Right renal pelvis (tissue), 4 donors: ENCODE results near the gene ZNF90. TPM values are rescaled to one million over a fixed set of nuclear protein-coding genes. Genes with fewer than 3 reads are reported as not detected.
"Not testable (repeated sequence)": the region's sequence is repeated elsewhere in the genome, so short reads cannot be mapped to it uniquely, and the experiment has no call there.

Source experiments
- DNase-seq, 4 donors: peaks; one replicate each; pipeline ENCODE4 v3.0.0-alpha.2; 2013; ENCODE audit warnings: low read depth in 4 of 4, low spot score in 3 of 4, missing footprints in 1 of 4
- polyA plus RNA-seq, 4 donors: library from polyadenylated mRNA; unstranded; fragments of 120-200 nt; gene quantifications; one replicate each; pipeline ENCODE4 v1.2.1, GENCODE V29; 2013; ENCODE audit not compliant: insufficient read length in 4 of 4

The ZNF90 gene
- 10 to 100 TPM; 12.4 to 17.8 (median 13.2) TPM for polyA plus RNA-seq

GRCh38 chr19:20077791-20078463, at the start of gene ZNF90:
ZNF90 (plus strand) TSS chr19:20078000; CDS start chr19:20078133, 133 bp downstream.
- DNase-seq: peak; percentile 76 to 98 (median 96)

DNA sequence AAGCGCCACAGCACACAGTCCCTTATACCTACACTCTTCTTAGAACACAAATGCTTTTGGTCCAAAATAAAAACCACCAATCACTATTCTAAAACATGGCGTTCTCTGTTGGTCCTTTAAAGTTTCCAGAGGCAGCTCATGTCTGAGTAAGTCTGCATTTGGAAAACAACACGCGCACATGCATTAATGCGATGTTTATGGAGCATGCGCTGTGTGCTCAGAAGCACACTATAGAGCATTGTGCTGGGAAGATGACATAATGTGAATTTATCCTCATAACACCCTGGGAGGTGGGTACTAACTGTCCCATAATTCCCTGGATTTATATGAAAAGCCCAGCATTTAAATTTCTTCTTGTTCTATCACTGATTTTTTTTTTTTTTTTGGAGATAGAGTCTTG, 49.2 kb upstream of the ZNF90 start:
- no peak for DNase-seq

DNA sequence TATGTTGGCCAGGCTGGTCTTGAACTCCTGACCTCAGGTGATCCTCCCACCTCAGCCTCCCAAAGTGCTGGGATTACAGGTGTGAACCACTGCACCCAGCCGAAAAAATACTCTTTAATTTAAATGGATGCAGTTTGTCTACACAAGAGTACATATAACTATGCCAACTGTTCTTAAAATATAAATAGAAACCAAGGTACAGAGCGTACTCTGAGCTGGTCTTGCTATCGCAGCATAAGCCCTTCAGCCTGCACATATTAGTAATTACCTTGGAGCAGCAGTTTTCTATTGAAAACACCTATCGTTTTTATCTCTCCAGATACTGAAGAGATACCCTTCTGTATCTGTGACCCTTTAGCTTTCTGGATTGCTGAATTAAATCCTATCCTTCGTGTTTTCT, 41.9 kb upstream of the ZNF90 start:
- no peak for DNase-seq

- peak in 3 of 4 donors; percentile 1 to 4 (median 4) for DNase-seq
Observed at GRCh38 chr19:20038358-20039202, 39.2 kb upstream of the ZNF90 start.

DNA sequence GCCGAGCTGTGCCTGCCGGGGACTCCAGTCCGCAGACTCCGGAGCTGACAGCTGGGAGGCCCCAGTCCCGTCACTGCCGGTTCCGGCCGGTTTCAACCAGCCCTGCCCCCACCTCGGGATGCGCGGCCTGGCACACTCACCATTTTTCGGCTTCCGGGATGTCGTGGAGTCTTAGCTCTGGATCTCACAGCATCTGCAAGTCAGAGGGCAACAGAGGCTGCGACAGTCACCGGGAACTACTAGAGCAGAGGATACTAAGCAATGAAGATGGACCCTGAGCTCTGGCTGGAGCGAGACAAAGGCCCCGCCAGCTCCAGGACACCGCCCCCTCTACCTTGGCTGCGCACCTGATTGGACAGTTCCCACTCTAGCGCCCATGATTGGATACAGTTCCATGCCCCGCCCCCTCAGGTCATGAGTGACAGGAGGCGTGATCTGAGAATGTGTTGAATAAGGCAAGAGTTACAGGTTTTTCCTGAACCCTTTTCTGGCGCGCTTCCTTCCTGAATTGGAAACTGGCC, 38.5 kb upstream of the ZNF90 start, which contains the start of gene ZNF682:
Gene ZNF682, minus strand, starts transcription at position 303 of the 521 bp plus-strand sequence. Its CDS starts 160 bp downstream, at position 143.
- peak; percentile 94 to 97 (median 94) for DNase-seq

DNA sequence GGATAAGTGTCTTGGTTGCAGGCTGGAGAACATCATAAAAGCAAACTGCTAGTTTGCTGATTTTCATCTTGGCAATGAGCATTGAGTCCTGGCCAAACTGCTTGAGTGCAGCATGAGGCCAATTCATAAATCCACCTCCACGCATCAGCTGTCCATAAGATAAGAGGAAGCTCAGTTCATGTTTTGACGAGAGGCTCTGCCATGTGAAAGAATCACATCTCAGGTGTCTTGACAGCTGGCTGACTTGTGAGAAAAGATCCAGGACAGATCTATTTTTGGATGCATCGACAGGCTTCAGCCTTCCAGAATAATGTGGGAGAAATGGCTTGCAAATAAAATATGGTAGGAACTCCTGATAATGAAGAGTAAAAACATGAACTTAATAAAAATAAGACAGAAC, 33.1 kb upstream of the ZNF90 start:
- DNase-seq: no peak

DNA sequence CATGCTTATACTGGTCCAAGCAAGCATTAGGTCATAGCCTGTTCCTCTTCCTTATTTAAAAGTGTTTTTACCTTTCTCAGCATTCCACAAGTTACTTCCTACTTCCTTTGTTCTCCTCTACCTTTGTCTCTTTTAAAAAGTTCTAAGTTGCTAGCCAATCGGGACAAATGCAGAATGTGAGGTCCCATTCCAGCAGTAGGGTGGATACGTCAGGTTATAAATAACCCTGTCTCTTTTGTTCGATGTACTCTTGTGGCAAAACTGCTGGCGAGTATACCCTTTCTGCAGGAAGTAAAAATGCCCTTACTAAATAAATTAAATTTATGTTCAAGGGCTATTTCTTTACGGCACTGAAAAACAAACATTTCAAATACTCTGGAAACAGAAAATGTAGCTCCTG, 32.1 kb upstream of the ZNF90 start:
- DNase-seq: not testable (repeated sequence)

DNA sequence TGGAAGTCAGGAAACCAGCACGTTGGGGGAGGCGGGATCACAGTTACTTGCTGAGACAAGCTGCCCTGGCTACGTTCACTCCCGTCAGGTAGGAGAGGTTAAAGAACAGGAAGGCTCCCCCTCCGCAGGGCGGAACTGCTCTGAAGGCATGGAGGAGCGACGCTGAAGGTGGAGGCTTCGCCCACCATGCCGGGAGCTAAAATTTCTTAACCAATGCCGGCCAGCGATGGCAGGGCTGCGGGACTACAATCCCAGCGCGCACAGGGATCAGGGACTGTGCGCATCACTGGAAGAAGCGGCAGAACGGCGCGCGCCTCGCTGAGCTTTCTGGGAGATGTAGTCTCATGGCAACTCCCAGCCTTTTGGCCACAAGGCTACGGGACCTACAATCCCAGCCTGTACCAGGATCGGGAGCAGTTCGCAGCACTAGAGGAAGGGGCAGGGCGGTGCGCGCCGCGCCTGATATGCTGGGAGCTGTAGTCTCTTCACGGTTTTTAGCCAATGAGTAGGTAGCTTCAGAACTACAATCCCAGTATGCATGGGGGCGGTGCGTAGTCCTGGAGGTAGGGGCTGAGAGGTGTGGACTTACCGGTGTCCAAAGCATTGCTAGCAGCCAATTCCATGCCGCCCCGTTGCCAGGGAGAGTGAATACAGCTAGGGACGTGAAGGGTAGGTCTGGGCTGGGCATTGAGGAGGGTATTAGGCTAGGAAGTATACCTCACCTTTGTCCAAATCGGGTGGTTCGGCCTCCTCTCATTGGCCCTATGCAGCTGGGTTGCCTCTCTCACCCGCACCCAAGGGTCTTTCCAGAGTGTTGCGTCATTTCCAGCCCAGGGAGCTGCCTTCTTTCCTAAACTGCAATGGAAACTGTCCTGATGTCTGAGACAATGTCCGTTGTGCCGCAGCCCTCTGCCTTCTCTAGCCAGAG, 25.7 kb upstream of the ZNF90 start:
- peak; percentile 87 to 95 (median 94) for DNase-seq

DNA sequence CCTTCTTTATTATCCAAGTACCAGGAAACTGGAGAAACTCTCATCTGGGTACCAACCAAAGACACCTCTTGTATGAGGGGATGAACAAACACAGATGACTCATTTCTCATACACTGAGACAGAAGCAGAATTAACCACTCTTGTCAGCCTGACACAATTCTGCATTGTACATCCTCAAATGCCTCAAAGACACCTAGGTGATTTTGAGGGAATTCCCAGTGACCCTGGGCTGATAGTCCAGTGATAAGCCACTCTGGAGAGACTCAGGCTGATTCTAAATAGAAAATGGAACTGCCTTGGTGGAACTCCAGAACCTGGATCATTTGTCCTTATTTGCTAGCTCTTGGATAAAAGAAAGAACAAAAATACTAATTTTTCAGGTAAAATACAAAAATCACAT, 19.1 kb upstream of the ZNF90 start:
- not testable (repeated sequence) for DNase-seq

GRCh38 chr19:20060282-20060681, 17.5 kb upstream of the ZNF90 start:
- no peak for DNase-seq

GRCh38 chr19:20066861-20067260, 10.9 kb upstream of the ZNF90 start:
- DNase-seq: no peak

DNA sequence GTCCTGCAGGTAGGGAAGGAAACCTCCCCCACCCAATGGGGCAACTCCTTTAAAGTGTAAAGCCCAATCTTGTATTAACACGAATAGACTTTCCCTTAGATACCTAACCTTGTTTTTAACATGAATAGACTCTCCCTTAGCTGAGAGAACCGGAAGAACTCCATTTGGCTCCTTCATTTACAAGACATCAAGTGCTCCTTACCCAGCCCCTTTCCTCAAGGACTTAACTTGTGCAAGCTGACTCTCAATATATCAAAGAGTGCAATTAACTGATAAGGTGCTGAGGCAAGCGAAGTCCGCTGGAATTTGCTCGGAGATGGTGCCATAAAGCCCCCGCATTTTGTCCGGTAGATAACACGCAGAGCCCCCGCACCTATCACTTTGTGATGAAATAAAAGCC, 9.9 kb upstream of the ZNF90 start:
- DNase-seq: no peak

GRCh38 chr19:20068559-20068958, 9.2 kb upstream of the ZNF90 start:
- not testable (repeated sequence) for DNase-seq

GRCh38 chr19:20070691-20071090, 7.1 kb upstream of the ZNF90 start:
- DNase-seq: no peak

DNA sequence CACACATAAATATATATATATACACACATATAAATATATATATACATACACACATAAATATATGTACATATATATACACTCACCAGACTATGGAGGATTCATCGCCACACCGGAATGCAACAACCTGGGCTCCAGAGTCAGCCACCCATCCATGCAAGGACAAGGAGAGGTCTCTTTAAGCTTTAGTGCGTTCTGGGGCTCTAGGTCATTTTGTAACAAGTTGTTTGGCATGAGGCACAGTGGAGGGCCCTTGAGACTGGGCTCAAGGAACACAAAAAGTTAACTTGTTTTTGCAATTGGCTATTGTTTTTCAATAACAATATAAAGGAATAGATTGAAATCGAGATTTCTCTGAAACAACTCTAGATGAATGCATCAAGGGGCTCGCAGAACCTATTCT, 4.9 kb upstream of the ZNF90 start:
- DNase-seq: no peak

- peak in 1 of 4 donors; percentile 26 for DNase-seq
Observed at GRCh38 chr19:20078581-20079031, 806 bp downstream of the ZNF90 start.

GRCh38 chr19:20079476-20079875, 1.7 kb downstream of the ZNF90 start:
- DNase-seq: no peak

DNA sequence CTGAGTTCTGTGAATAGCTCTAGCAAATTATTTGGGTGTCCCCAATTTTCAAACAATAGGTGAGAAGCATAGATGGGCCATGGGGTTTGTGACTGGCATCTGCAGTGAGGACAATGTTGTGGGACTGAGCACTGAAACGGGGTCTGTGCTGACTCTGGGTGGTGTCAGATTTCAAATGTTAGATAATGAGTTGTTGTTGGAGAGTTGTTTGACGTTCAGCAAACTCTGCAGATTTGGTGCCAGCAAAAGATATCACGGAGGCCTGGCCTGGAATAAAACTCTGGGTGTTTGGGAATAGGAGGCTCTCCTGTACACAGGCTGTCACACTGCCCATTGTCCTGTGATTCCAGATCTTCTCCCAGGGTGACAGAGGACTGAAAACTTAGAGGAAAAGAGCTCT, 2.9 kb downstream of the ZNF90 start:
- DNase-seq: no peak

- not testable (repeated sequence) for DNase-seq
Observed at GRCh38 chr19:20082232-20082833, 4.5 kb downstream of the ZNF90 start.

DNA sequence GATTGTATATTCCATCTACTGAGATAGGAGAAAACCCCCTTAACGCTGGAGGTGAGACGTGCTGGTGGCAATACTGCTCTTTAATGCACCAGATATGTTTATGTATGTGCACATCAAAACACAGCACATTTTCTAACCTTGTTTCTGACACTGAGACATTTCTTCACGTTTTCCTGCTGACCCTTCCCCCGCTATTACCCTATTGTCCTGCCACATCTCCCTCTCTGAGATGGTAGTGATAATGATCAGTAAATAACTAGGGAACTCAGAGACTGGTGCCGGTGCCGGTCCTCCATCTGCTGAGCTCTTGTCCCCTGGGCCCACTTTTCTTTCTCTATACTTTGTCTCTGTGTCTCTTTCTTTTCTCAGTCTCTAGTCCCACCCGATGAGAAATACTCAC, 5.1 kb downstream of the ZNF90 start:
- DNase-seq: not testable (repeated sequence)
